Forelimb muscle (tissue), 1 donor: ENCODE results near the gene NTRK3. TPM values are rescaled to one million over a fixed set of nuclear protein-coding genes. Genes with fewer than 3 reads are reported as not detected.
"Not testable (repeated sequence)": the region's sequence is repeated elsewhere in the genome, so short reads cannot be mapped to it uniquely, and the experiment has no call there.

ENCODE experiments used
- DNase-seq: peaks from one replicate; pipeline ENCODE4 v3.0.0-alpha.2; 2013; ENCODE audit warnings: low read depth
- polyA plus RNA-seq: library from polyadenylated mRNA; unstranded; fragments of 120-200 nt; gene quantifications from one replicate; pipeline ENCODE4 v1.2.1, GENCODE V29; 2013; ENCODE audit not compliant: insufficient read length

NTRK3 gene
- polyA plus RNA-seq, 1 donor: 2.6 TPM

DNA sequence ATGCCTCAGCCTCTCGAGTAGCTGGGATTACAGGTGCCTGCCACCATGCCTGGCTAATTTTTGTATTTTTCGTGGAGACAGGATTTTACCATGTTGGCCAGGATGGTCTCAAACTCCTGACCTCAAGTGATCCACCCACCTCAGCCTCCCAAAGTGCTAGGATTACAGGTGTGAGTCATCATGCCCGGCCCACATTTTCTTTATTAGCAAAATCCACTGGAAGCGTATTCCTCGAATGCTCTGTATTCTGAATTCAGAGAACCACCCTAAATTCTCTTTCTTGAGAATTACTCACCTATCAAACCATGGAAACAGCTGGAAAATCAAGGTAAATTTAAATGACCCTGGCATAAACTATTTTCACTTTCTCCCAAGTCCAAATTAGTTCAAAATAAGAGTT lies 223.1 kb downstream of the NTRK3 start:
- DNase-seq: not testable (repeated sequence)

DNA sequence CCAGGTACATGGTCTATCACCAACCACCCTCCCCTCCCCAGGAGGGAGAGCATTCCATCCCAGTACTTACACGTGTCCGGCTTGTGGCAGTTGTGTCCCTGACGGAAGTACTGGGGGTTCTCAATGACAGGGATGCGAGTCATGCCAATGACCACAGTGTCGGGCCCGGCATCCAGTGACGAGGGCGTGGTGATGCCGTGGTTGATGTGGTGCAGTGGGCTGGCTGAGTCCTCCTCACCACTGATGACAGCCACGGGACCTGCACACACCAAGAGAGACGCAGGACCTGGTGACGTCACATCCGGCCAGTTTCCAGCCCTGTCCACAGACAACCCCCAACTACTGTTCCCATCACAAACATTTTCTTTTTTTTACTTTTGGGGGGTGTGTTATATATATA lies 223.8 kb downstream of the NTRK3 start:
- no peak for DNase-seq

DNA sequence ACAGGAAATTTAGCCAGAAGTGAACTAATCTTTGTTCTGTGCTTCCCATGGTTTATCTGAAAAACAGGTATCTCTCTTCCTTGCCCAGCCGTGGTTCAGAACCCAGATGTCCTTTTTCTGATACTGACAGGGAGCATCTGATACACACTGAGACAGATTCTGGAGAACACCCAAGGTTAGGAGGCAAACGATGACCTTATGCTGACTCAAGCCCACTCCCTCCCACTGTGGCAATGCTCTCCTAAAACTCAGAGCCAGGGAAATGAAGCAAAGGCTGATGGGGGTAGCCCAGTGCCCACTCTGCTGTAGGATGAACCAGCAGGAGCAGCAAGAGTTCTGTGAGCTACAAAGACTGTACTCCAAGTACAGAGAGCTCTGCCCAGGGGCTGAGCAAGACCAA lies 225.1 kb downstream of the NTRK3 start:
- no peak for DNase-seq

DNA sequence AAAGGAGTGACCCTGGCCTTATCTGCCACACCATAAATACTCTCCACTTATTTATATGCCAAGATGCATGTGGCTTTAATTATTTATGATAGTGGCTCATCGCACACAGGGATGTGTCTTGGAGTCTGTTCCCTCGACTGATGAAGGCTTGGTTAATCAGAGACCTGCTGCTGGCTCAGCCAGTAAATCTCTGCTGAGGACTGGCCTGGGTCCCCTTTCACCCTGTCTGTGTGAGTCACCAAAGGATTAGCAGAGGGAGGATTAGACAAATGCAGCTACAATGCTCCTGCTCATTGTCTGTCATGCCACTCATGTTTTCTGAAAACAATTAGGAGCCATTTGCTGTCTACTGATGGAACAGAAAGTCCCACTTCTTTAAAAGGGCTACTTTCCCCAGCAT lies 226.8 kb downstream of the NTRK3 start:
- DNase-seq: no peak

DNA sequence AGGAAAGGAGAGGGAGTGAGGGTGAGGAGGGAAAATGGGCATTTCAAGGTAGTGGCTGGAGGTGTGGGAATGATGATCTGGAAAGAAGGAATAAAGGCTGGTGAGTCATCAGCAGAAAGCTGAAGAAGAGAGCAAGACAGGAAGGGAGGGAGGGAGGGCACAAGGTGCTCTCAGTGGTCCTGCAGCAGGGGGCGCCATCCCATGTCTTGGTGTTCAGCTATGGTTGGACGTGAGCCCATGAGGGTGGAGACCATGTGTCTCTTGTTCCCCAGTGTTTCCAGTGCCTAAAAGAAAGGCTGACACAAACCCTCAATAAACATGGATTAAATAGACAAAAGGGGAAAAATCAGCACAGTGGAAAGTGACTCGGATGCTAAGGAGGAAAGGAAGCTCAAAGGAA lies 228.5 kb downstream of the NTRK3 start:
- DNase-seq: no peak

DNA sequence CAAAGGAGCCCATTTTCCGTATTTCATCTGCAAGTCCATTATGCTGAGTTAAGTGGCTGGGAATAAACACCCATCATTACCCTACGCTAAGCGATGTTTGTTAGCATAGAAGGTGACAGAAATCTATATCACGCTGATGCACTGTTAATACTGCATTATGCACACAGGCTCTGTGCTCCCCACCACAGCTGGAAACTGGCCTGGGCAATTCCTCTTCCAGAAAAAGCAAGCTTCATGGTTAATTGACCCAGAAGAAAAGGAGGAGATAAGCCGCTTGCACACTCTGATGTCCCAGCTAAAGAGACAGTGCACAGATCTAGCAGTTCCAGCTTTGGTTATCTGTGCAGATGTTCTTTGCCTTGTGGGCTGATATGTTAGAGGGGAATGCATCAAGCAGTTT lies 232.6 kb downstream of the NTRK3 start:
- no peak for DNase-seq

DNA sequence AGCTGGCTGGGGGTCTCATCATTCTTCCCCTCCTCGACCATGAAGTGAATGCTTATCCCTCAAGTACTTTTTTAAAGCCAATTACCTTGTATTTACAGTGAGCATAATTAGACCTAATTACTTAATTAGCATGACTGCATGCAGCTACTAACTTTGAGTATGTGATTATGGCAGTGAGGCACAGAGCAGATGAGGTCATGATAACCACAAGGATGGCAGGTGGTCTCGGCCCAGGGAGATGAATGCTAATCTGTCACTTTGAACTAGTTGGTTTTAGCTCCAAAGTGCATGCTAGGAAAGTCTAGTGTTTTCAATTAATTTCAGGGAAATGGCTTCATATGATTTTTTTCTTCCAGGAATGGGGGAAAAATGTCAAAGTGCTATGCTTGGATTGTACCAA lies 233.8 kb downstream of the NTRK3 start:
- DNase-seq: no peak

DNA sequence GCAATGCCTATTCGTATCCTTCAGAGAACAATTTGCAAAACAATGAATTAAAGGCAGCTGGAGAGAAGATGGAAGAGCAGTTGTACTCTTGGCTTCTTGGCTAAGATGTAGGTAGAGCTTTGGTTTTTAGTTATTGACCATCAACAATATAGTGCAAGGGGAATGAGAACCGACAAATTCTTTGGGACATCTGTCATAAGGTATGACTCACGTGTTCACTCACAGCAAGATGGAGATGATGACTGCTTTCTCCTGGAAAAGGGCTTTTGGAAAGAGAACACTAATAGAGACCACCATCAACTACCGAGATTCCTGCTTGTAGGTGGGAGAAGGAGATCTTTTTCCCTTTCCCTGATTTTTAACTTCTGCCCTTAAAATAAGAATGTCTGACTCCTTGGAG lies 234.9 kb downstream of the NTRK3 start:
- no peak for DNase-seq

DNA sequence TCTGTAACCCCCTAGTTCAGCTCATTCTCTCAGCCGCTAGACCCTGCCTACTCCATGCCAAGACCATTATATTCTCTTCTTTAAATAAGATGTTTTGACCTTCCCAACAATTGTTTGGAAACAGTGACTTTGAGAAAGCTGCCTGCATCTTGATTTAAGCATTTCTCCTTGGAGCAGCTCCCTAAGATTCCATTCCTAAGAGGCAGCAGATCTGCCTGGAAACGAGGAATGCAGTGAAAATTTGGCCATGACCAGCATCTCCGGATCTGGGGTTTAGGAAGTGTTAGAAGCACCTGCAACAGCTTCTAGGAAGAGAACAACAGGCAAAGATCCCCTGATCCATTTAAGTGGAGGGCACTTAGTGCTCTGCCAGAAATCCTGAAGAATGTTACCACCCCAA lies 235.7 kb downstream of the NTRK3 start:
- DNase-seq: no peak

DNA sequence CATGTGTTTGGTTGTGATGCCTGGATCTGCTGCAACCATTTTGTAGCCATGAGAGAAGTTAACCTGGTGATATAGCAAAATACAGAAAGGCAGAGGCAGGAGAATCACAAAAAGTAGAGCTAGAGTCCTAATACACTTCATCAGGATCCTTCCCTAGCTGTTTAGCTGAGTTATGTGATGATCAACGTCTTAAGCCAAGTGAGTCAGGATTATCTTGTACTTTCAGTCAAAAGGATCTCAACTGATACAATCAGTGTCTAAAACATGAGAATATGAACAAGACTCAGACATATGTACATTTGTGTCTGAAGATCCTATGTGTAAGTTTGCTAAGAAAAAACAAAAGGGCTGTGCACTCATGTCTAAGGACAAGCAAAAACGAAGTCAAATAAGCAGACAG lies 236.9 kb downstream of the NTRK3 start:
- DNase-seq: no peak

DNA sequence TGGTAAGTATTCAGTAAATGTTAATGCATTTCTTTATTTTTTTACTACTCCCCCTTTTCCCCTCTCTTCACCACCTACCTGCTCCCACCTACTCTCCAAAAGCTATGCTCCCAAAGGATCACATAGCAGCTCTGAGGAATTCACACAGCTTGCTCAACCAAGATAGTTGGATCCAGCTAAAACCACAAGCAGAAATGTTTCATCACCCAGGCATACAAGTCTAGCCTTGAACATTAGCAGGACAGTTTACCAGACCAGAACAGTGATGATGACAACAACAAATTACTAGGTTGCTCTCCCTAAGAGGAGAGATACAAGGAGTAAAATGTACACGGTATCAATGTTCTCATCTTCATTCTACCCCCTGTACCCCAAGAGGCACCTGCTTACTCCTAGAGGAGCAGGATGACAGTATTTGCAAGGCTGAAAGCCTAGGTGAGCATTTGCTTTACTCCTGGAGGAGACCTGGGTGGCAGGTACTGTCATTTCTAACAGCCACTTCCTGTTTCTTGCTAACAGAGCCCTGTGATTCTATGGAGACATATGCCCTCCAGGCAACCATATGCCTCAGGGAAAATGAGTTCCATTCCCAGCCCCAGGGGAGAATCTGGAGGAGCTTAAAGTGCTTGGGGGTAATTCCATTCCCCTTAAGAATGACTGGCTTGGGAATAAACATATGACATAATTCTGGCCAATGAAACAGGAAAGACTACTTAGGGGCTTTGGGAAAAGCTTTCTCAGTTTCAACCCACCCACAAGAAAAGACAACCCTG lies 237.5 kb downstream of the NTRK3 start:
- DNase-seq: no peak

DNA sequence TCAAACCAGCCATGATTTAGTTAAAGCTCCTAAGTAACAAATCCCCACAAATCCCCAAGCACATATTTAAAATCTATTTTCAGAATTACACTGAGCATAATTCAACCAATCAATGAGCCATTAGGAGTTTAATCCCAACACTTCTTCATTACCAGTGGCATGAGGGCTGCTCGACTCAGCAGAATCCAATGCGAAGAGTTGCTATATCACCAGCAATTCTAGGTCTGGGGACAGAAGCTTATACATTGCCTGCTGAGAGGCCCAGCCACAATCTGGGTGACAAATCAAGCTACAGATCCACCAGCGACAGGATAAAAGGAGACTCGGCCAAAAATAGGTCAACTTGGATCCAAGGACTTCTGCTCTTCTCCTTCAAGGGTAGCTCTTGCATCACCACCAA lies 238.8 kb downstream of the NTRK3 start:
- no peak for DNase-seq

DNA sequence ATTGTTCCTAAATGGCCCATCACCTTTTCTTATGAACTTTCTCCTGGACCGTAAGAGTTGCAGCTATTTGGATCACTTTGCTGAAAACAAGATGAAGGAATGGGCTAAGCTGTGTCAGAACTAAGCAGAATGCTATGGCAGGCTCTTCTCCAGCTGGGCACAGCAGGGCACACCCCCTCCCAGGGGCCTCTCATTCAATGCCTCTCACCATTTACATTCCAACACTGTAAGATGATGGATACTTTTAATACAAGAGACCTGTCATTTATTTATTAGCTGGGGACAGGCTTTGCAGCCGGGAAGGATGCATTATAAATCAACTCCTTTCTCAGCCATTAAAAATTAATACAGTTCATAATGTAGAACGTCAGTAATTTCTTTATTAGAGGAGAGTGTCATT lies 240.1 kb downstream of the NTRK3 start:
- DNase-seq: no peak

DNA sequence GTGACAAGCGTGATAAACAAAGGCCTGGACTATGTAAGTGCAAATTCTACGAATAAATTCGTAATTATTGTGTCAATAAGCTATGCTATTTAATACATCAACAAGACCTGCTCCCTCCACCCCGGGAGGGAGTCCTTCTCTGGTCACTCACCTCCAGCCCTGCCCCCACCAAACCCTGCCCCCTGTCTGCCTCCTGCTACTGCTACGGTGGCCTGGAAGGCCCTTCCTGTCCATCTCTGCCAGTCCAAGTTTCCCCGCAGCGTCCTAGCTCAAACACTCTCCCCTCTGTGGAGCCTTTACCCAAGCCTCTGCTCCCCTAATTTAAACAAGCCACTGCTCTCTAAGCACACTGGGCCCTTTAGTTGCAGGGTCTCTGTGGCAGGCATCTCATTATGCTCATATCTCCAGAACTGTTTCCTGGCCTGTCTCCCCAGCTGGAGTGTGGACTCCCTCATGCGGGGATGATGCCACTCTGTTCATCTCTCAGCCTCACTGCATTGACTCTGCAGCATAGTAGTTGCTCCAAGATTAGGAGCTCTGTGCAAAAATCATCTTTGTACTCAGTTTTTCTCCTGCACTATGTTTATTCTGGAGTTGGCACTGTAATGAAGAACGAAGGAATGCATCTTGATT lies 241.2 kb downstream of the NTRK3 start:
- no peak for DNase-seq

DNA sequence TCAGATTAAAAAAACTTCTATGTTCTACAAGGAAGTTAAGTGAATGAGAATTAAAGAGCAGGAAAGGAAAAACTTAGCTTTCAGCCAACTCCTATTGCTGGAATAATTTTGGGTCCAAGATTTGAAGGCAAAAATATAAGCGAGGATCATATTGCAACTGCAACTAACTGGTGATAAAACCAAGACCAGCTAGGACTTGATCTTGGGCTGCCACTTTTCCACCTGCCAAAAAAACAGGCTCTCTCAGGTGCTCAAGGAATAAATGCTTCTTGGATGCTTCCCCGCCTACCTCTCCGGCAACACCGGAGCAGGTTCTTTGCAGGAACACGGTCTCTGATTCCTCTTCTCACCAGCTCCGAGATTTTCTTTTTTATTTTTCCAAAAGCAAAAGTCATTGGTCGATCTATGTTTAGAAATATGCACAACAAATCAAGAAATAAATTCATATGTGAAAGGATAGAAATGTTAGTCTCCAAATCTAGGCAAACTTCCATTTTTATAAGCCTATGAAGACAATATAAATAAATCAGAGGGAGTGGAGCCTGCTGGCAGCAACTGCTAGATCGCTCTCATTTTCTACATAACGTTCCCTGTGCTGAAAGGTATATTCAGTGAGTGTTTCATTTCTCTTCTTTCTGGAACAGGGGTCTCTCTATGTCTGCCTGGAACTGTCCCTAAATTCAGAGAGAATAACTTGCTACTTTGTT lies 241.9 kb downstream of the NTRK3 start:
- no peak for DNase-seq

DNA sequence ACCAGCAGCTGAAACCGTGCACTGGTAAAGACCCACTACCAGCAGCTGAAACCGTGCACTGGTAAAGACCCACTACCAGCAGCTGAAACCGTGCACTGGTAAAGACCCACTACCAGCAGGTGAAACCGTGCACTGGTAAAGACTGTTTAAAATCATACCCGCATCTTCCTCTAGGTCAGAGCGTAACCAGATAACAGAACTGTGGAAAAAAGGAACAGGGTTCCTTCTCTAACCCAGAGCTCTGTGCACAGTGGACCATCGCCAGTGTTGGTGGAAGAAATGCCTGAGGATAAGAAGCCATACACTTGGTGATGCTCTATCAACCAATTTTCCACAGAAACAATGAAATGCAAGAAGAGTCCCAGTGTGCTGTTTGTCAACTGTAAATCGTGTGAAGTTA lies 243.4 kb downstream of the NTRK3 start:
- DNase-seq: no peak

DNA sequence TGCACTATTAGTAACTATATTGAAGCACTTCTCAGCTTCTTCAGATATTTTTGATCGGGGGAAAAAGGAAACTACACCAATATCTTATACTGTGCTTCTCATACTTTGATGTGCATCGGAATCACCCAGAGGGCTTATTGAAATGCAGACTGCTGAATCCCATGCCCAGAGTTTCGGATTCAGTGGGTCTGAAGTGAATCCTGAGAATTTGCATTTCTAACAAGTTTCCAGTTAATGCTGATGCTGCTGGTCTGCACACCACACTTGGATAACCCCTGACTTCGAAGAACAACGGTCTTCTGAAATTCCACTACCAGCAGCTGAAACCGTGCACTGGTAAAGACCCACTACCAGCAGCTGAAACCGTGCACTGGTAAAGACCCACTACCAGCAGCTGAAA lies 243.9 kb downstream of the NTRK3 start:
- DNase-seq: no peak

DNA sequence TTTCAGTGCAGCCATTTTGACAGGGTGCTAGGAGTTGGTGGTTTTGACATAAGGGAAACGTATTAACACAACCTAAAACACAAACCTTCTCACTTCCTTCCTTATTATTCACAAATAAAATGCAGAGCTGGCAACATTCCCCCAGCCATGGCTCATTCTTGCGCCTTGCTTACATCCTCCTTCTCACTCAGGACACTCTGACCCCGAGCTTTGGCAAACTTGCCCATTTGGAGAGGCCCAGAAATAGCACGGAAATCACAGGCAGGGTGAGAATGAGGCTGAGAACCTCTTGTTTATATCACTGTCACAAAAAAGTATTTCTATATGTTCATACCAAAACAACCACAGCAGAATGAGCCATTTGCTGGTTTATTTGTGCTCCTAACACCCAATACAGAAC lies 244.3 kb downstream of the NTRK3 start:
- no peak for DNase-seq

DNA sequence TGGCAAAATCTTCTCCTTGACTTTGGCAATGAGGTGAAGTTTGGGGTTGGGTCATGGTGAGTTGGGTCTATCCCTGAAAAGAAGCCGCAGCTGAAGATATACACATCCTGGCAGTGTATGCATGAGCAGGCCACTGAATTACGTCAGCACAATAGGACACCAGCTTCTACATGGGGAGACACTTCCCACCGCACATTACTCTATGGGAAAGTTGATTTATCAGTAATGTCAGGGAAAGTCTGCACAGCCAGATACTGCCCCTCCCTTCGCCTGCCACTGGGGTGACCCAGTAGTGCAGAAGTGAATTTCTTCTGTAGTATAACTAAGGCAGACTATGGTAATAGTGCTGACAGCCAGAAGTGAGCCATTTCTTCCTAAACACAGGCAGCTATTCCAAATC lies 245.0 kb downstream of the NTRK3 start:
- no peak for DNase-seq

DNA sequence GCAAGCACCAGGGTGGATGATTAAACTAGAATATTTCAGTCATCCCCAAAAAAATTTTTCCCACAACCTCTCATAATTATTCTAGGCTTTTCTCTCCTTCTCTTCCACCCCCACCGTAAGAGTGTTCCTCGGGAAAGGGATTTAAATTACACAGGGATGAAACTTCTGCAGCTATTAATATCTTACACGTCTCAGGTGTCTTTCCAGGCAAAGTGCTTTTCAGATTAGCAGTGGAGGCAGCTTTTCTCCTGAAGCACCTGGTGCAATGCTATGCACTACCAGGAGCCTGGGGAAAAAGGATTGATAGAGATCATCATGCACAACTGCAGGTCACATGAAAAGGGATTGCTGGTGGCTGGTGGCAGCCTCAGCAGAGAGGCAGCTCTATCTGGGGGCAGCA lies 250.4 kb downstream of the NTRK3 start:
- no peak for DNase-seq

DNA sequence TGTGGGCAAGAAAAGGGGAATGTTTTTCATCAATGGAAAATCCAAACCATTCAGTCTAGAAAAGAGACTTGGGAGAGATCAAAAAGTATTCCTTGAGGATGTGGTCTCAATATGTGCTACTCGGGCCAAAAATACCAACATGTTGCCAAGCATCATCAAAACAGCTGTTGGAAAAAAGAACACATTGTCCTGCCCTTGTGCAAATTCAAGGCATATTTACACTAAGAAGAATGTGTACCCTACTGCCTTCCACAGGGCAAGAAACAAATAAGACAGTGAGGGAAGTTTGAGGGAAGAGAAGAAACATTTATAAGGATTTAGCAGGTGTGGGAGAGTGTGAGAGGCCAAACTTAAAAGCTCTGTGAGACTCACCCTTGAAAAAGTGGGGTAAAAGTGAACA lies 252.1 kb downstream of the NTRK3 start:
- DNase-seq: no peak

DNA sequence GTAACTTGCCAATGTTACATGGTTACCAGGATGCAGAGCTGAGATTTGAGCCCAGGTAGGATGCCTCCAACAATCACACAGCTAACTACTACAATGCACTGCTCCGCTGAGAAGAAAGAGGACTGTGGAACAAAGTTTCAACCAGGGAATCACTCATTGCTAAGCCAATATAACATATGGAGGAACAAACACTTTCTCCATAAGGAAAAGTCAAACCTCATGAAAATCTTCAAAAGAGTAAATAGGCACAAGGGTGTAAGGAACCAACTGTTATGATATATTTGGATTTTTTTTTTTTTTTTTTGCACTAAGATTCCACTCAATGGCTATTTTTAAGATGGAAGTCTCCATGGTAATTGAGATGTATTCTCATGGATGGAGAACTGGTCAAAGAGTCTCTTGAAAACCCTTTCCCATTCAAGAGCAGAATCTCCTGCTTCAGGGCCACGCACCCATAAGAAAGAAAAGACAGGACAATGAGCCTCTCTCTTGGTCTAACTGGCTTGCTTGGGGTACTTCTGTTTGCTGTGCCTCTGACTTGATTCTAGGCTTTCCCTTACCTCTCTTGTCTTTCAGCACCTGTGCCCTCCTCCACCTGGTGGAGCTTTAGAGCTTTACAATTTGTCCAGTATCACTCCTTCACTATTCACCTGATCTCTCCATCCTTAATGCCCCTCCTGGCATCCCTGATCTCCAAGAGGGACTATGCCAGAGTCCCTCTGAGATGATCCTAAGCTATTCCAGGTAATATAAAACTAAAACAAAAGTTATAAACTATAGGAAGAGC lies 252.8 kb downstream of the NTRK3 start:
- no peak for DNase-seq
